ENCODE results near the gene REPS1.

The REPS1 gene

DNA sequence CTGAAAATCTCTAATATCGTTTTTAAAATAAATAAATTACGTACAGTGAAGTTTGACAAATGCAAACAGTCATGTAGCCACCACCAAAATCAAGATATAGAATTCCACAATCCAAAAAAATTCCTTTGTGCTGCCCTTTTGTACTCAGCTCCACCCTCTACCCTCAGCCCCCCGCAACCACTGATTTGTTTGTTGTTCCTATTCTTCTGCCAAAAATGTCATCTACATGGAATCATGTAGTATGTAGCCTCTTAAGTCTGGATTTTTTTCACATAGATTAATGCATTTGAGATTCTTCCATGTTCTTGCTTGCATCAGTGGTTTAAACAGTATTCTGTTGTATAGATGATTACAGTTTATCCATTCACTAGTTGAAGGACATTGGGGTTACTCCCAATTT is 8.5 kb upstream of the REPS1 start:
- TF ChIP-seq, protein P1, sequence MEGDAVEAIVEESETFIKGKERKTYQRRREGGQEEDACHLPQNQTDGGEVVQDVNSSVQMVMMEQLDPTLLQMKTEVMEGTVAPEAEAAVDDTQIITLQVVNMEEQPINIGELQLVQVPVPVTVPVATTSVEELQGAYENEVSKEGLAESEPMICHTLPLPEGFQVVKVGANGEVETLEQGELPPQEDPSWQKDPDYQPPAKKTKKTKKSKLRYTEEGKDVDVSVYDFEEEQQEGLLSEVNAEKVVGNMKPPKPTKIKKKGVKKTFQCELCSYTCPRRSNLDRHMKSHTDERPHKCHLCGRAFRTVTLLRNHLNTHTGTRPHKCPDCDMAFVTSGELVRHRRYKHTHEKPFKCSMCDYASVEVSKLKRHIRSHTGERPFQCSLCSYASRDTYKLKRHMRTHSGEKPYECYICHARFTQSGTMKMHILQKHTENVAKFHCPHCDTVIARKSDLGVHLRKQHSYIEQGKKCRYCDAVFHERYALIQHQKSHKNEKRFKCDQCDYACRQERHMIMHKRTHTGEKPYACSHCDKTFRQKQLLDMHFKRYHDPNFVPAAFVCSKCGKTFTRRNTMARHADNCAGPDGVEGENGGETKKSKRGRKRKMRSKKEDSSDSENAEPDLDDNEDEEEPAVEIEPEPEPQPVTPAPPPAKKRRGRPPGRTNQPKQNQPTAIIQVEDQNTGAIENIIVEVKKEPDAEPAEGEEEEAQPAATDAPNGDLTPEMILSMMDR (IDR thresholded peaks at IDR 0.05) = no peak

DNA sequence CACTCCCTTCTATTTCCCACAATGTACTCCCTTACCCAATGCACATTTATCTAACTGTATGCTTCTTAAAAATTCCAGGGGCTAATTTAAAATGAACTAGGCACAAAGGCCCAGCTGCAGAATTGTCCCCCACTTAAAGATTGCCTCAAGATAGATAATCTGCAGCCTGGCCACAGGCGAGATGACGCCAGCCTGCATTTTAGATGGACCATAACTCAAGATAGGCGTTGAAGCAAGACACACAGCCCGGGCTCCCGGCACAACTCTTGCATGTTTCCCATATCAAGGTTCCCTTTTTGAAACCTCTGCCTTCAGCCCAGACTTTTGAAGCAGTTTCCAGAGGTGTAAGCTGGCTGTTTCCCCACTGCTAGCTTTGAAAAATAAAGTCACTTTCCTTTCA is 3.2 kb upstream of the REPS1 start:
- TF ChIP-seq, protein P1 (IDR thresholded peaks at IDR 0.05) = no peak

DNA sequence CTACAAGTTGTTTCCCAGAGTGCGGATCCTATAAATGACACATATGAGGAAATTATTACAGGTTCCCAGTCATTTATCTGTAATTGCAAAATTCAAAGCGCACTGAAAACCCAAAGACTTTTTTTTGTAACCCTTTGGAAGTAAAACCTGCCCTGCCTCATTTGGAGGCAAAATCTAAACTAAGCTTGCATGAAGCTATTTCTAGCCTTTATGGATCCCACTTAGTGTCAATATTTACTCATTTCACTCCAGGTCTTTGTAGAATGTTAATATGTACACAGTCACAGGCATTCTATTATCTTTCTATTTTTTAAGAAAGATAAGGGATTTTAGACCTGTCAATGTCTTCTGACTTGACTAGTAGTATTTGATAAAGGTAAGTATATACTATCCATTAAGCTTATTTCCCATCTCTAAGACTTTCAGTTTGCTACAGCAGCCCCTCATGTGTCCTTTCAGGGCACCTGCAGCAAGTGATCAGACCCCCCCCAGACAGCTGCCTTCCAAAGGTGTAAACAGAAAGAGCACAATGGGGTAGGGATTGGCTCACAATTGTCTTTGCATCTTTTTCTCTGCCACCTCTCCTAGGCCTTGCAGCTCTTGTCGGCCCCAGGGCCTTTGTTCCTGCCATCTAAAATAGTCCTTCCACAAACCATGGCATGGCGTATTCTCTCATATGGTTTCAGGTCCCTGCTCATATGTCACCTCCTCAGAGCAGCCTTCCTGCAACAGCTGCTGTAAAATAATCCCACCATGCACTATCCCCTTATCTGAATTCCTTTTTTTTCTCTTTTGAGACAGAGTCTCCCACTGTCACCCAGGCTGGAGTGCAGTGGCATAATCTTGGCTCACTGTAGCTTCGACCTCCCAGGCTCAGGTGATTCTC is 1.3 kb upstream of the REPS1 start:
- TF ChIP-seq, protein P1 (IDR thresholded peaks at IDR 0.05) = no peak

DNA sequence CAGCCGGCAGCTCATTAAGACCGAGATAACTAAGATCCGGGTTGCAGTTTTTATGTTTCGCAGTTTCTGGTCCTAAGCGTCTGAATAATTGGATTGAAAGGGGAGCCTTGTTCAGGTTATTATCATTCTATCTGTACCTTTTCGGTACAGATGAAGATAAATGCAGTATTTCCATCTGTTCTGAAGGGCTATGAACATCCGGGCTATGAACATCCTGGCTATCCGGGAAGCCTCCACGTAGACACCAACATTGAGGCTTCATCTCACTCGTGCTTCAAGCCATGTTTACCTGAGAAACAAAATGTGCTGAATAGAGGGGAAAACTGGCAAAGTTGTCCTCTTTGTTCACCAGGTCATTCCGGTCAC is 399 bp upstream of the REPS1 start:
- TF ChIP-seq, protein P1 (IDR thresholded peaks at IDR 0.05) = peak; percentile 41

DNA sequence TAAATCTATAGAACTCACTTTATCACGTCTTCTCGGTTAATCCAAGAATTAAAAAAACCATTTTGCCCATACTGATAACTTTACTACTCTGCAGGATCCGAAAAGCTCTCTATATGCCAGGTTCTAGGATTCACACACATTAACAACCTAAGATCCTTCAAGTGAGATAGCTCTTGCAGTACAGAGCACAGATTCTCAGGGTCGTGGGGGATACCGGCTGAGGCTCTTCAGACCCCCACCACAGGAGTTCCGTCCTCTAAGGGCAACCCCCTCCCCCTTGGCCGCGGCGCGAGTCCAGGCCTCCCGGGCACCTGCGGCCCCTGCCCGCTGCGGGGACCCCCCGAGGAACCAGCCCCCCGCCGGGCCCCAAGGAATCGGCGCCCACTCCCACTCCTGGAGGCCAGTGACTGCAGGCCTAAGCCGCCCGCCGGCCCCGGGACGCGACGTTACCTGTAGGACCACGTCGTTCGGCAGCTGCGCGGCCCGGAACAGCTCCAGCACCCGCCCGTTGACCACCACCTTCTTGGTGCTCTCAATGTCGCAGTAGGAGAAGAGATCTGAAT is 892 bp downstream of the REPS1 start:
- TF ChIP-seq, protein P1 (IDR thresholded peaks at IDR 0.05) = no peak

DNA sequence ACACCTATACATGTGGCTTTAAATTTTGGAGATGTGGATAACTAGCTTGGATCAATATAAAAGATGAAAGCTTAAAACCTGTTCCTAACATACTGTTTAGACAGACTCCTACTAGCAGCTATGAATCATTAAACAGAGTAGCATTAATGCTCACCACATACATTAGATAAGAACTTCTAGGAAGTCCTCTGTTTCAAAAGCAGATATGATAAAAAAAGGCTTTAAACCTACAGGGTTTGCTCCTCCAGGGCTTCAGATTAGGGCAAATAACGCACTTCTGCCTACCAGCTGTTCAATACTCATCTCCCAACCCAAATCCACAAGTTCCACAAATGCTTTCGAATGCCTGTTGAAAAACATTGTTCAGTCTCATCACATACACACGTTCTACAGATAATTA is 1.5 kb downstream of the REPS1 start:
- TF ChIP-seq, protein P1 (IDR thresholded peaks at IDR 0.05) = no peak

DNA sequence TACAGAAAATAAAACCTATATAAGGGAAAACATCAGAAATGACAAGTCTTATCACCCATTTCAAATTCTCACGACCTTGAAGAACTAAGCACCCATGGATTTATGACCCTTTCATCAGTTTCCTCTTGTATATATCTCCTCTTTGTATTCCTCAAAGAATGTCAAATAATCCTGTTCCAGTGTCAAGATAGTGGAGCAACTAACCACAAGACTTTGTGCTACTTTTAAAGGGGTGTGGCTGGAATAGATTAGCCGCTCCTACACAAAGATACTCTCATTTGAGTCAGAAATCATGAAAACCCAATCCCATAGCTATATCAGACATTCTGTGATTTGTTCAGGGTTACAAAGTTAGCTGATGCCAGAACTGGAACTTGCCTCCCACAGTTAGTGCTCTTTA is 6.6 kb downstream of the REPS1 start:
- TF ChIP-seq, protein P1 (IDR thresholded peaks at IDR 0.05) = no peak
